Keratinocyte (primary cell): ENCODE measurements around the gene UPP1.

Experiments used
- CTCF ChIP-seq, 3 experiments: IDR thresholded peaks in 1 of 3; conservative IDR thresholded peaks in 1 of 3; optimal IDR thresholded peaks in 1 of 3; 2 replicates in 2 of 3; 3 replicates in 1 of 3; pipeline versions ENCODE3 to v1.5.1; 2011; ENCODE audit warnings: low read length in 3 of 3, mild to moderate bottlenecking in 3 of 3, moderate library complexity in 2 of 3, control low read depth in 1 of 3, inconsistent platforms in 1 of 3; ENCODE audit not compliant: insufficient read depth in 2 of 3; ENCODE audit errors: extremely low read depth in 1 of 3
- EZH2 ChIP-seq: IDR thresholded peaks from one replicate; pipeline ENCODE4 v1.6.1; 2012; ENCODE audit warnings: inconsistent platforms, mild to moderate bottlenecking, low read length, moderate library complexity

GRCh38 chr7:48042636-48043035 is 46.4 kb upstream of the UPP1 start:
- TF ChIP-seq CTCF (optimal IDR thresholded peaks at IDR 0.05 in 1 of 3, IDR thresholded peaks at IDR 0.05 in 1 of 3, conservative IDR thresholded peaks at IDR 0.05 in 1 of 3; ENCODE audit: extremely low read depth in 1 of 3, insufficient read depth in 2 of 3, low read length in 3 of 3) (no peak), EZH2 (no peak)
